ENCODE data around the gene SIM1.

Gene SIM1

GRCh38 chr6:100456141-100456907 lies 8.4 kb downstream of the SIM1 start:
- TF ChIP-seq, protein P1, sequence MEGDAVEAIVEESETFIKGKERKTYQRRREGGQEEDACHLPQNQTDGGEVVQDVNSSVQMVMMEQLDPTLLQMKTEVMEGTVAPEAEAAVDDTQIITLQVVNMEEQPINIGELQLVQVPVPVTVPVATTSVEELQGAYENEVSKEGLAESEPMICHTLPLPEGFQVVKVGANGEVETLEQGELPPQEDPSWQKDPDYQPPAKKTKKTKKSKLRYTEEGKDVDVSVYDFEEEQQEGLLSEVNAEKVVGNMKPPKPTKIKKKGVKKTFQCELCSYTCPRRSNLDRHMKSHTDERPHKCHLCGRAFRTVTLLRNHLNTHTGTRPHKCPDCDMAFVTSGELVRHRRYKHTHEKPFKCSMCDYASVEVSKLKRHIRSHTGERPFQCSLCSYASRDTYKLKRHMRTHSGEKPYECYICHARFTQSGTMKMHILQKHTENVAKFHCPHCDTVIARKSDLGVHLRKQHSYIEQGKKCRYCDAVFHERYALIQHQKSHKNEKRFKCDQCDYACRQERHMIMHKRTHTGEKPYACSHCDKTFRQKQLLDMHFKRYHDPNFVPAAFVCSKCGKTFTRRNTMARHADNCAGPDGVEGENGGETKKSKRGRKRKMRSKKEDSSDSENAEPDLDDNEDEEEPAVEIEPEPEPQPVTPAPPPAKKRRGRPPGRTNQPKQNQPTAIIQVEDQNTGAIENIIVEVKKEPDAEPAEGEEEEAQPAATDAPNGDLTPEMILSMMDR (conservative IDR thresholded peaks at IDR 0.05; ENCODE audit: low read length), result no peak
- TF ChIP-seq EZH2phosphoT487 (IDR thresholded peaks at IDR 0.05; ENCODE audit: borderline replicate concordance), result no peak
- no peaks in the 10 kb centered on the region for H3K9me2 ChIP-seq (replicated peaks; ENCODE audit: low read depth, low read length)
- no peak overlapping the region for H3K4me3 ChIP-seq (ENCODE audit: low read length, poor library complexity, severe bottlenecking)
- H3K4me2 ChIP-seq (ENCODE audit: low read depth, low read length, poor library complexity, severe bottlenecking), result no peak overlapping the region
- H3F3A ChIP-seq (ENCODE audit: low read depth), result no peaks in the 10 kb centered on the region
- H3K4me1 ChIP-seq (ENCODE audit: insufficient read depth, low read length, poor library complexity, severe bottlenecking), result no peaks in the 10 kb centered on the region
- H2AFZ ChIP-seq (ENCODE audit: low read length), result no peak overlapping the region
- no peaks in the 10 kb centered on the region for H3K9me3 ChIP-seq (ENCODE audit: insufficient read depth, low read depth, low read length)
- H4K20me1 ChIP-seq (ENCODE audit: insufficient read depth, low read length, poor library complexity, severe bottlenecking), result no peaks in the 10 kb centered on the region
- H3K36me3 ChIP-seq (ENCODE audit: insufficient read depth, low read length), result no peaks in the 10 kb centered on the region
- H3K79me2 ChIP-seq (ENCODE audit: insufficient read depth, low read length), result no peaks in the 10 kb centered on the region
- no peaks in the 10 kb centered on the region for H3K27me3 ChIP-seq (ENCODE audit: insufficient read depth, low read length, poor library complexity, severe bottlenecking)
- H3K9ac ChIP-seq (ENCODE audit: low read depth, low read length, poor library complexity, severe bottlenecking), result no peak overlapping the region

- no peak overlapping the region for H2AFZ ChIP-seq (ENCODE audit: low read length)
- no peaks in the 10 kb centered on the region for H3K27me3 ChIP-seq (ENCODE audit: insufficient read depth, low read length, poor library complexity, severe bottlenecking)
- no peak overlapping the region for H3K4me3 ChIP-seq (ENCODE audit: low read length, poor library complexity, severe bottlenecking)
- H3K4me1 ChIP-seq (ENCODE audit: insufficient read depth, low read length, poor library complexity, severe bottlenecking), result no peaks in the 10 kb centered on the region
- H3K36me3 ChIP-seq (ENCODE audit: insufficient read depth, low read length), result no peaks in the 10 kb centered on the region
- no peaks in the 10 kb centered on the region for H3F3A ChIP-seq (ENCODE audit: low read depth)
- no peak overlapping the region for H3K9ac ChIP-seq (ENCODE audit: low read depth, low read length, poor library complexity, severe bottlenecking)
- no peaks in the 10 kb centered on the region for H4K20me1 ChIP-seq (ENCODE audit: insufficient read depth, low read length, poor library complexity, severe bottlenecking)
- no peaks in the 10 kb centered on the region for H3K79me2 ChIP-seq (ENCODE audit: insufficient read depth, low read length)
- H3K9me2 ChIP-seq (replicated peaks; ENCODE audit: low read depth, low read length), result no peaks in the 10 kb centered on the region
- no peaks in the 10 kb centered on the region for H3K9me3 ChIP-seq (ENCODE audit: insufficient read depth, low read depth, low read length)
- no peak for TF ChIP-seq EZH2phosphoT487 (IDR thresholded peaks at IDR 0.05; ENCODE audit: borderline replicate concordance)
- TF ChIP-seq, protein P1 (conservative IDR thresholded peaks at IDR 0.05; ENCODE audit: low read length), result no peak
- H3K4me2 ChIP-seq (ENCODE audit: low read depth, low read length, poor library complexity, severe bottlenecking), result no peak overlapping the region
These were observed 9.2 kb downstream of the SIM1 start for GRCh38 chr6:100455230-100456124.

- no peaks in the 10 kb centered on the region for H3K9me2 ChIP-seq (replicated peaks; ENCODE audit: low read depth, low read length)
- no peaks in the 10 kb centered on the region for H3K36me3 ChIP-seq (ENCODE audit: insufficient read depth, low read length)
- H2AFZ ChIP-seq (ENCODE audit: low read length), result no peak overlapping the region
- no peaks in the 10 kb centered on the region for H4K20me1 ChIP-seq (ENCODE audit: insufficient read depth, low read length, poor library complexity, severe bottlenecking)
- H3K9ac ChIP-seq (ENCODE audit: low read depth, low read length, poor library complexity, severe bottlenecking), result no peak overlapping the region
- no peak overlapping the region for H3K4me3 ChIP-seq (ENCODE audit: low read length, poor library complexity, severe bottlenecking)
- no peaks in the 10 kb centered on the region for H3K27me3 ChIP-seq (ENCODE audit: insufficient read depth, low read length, poor library complexity, severe bottlenecking)
- TF ChIP-seq, protein P1 (conservative IDR thresholded peaks at IDR 0.05; ENCODE audit: low read length), result no peak
- H3F3A ChIP-seq (ENCODE audit: low read depth), result no peaks in the 10 kb centered on the region
- no peaks in the 10 kb centered on the region for H3K9me3 ChIP-seq (ENCODE audit: insufficient read depth, low read depth, low read length)
- H3K79me2 ChIP-seq (ENCODE audit: insufficient read depth, low read length), result no peaks in the 10 kb centered on the region
- H3K4me1 ChIP-seq (ENCODE audit: insufficient read depth, low read length, poor library complexity, severe bottlenecking), result no peaks in the 10 kb centered on the region
- H3K4me2 ChIP-seq (ENCODE audit: low read depth, low read length, poor library complexity, severe bottlenecking), result no peak overlapping the region
These were observed 10.0 kb downstream of the SIM1 start for GRCh38 chr6:100454551-100455229.
